Midbrain (tissue), 1 donor: ENCODE measurements around the gene NF2.
"Not testable (repeated sequence)": the region's sequence is repeated elsewhere in the genome, so short reads cannot be mapped to it uniquely, and the experiment has no call there.

Experiments used
- DNase-seq: peaks from one replicate; lab custom pipeline; 2025; lab: John Stamatoyannopoulos, UW

NF2 gene

GRCh38 chr22:29596408-29596807 lies 7.0 kb upstream of the NF2 start:
- no peak for DNase-seq

DNA sequence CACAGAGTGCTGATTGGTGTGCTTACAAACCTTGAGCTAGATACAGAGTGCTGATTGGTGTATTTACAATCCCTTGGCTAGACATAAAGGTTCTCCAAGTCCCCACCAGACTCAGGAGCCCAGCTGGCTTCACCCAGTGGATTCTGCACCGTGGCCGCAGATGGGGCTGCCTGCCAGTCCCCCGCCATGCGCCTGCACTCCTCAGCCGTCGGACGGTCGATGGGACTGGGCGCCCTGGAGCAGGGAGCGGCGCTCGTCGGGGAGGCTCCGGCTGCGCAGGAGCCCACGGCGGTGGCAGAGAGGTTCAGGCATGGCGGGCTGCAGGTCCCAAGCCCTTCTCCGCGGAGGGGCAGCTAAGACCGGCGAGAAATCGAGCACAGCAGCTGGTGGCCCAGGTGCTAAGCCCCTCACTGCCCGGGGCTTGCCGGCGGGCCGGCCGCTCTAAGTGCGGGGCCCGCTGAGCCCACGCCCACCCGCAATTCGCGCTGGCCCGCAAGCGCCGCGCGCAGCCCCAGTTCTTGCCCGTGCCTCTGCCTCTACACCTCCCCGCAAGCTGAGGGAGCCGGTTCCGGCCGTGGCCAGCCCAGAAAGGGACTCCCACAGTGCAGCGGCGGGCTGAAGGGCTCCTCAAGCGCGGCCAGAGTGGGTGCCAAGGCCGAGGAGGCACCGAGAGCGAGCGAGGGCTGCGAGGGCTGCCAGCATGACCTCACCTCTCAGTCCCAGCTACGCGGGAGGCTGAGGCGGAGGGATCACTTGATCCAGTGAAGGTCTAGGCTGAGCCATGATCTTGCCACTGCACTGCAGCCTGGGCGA lies 5.4 kb upstream of the NF2 start:
- not testable (repeated sequence) for DNase-seq

DNA sequence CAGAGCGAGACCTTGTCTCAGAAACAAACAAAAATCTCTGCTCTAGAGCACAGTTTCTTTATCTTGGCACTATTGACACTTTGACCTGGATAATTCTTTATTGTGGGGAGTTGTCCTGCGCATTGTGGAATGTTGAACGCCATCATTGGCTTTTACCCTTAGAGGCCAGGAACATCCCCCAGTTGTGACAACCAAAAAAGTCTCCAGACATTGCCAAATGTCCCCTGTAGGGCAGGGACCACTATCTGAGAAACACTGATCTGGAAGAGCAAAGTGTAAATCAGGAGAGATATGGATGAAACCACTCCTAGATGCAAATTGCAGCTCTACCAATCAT lies 4.8 kb upstream of the NF2 start:
- DNase-seq: no peak

DNA sequence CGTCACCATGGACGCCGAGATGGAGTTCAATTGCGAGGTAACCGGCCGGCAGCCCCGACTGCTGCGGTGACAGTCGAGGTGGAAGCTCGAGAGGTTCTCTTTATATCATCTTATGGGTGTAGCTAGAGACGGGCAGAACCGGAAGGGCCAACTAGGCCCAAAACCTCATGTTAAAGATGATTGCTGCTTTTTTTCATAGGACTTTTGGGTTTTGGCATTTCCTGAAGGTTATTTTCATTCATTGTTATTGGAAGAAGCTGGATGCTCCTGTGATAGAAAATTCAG lies 585 bp downstream of the NF2 start:
- peak; percentile 22 for DNase-seq

DNA sequence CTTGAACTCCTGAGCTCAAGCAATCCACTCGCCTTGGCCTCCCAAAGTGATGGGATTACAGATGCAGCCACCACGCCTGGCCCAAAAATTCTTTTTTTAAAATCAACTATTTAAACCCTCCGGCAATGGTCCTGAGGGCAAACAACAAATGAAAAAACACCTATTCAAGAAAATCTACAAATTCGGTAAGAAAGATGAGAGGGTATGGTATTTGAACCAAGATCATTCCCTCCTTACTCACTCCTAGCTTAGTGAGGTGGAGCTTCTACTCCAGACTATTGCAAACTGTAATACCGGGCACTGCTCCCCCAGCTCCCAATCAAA lies 2.1 kb downstream of the NF2 start:
- DNase-seq: no peak

GRCh38 chr22:29606320-29606719 lies 2.9 kb downstream of the NF2 start:
- no peak for DNase-seq

DNA sequence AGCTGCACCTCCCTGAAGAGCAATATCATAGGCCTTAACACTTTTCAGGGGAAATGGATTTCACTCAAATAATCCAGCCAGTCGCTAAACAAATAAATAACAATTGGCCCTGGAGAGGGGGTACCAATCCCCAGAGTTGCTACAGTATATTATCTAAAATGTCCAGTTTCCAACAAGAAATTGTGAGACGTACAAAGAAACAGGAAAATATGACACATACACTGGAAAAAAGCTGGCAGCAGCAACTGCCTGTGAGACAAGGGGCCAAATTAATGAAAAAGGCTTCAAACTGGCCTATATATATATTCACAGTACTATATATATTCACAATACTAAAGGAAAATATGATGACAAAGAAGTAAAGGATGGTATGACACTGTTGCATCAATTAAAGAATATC lies 4.0 kb downstream of the NF2 start:
- DNase-seq: no peak

DNA sequence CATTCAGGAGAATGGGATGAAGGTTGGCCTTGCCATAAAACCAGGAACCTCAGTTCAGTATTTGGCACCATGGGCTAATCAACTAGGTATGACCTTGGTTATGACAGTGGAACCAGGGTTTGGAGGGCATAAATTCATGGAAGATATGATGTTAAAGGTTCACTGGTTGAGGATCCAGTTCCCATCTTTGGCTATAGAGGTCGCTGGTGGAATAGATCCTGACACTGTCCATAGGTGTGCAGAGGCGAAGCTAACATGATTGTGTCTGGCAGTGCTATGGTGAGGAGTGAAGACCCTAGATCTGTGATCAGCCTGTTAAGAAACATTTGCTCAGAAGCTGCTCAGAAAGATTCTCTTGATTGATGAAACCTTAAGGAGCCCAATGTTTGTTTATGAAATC lies 5.7 kb downstream of the NF2 start:
- DNase-seq: no peak

- DNase-seq: no peak
Observed at GRCh38 chr22:29610780-29611179, 7.3 kb downstream of the NF2 start.

- no peak for DNase-seq
Observed at GRCh38 chr22:29615705-29616327, 12.4 kb downstream of the NF2 start.

DNA sequence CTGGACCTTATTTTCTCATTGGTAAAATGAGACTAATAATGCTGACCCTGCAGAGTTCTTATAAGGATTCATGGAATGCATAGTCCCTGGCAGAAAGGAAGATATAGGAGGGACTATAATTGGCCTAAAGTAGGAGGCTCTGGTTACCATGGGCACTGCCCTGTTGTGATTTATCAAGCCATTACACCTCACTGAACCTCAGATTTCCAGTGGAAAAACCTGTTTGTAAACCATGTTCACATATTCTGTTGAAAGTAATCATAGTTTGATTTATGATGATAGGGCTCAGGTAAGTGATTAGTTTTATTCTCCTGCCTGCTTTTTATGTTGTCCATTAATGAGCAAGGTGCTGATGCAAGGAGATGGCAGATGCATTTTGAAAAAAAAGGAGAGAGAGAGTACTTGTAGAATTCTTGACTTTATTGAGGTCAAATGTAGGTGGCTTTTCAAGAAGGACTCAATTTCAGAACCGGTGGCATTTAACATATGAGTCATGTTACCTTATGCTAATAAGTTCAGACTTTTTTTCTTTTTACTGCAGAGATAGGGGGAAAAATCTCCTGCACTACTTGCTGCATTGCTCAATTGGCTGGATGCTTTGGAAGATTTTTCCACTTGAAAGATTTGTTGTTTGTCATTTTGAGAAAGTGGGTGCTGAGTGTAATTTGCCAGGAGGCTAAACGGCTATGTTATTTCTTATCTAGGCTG lies 14.6 kb downstream of the NF2 start:
- DNase-seq: no peak

DNA sequence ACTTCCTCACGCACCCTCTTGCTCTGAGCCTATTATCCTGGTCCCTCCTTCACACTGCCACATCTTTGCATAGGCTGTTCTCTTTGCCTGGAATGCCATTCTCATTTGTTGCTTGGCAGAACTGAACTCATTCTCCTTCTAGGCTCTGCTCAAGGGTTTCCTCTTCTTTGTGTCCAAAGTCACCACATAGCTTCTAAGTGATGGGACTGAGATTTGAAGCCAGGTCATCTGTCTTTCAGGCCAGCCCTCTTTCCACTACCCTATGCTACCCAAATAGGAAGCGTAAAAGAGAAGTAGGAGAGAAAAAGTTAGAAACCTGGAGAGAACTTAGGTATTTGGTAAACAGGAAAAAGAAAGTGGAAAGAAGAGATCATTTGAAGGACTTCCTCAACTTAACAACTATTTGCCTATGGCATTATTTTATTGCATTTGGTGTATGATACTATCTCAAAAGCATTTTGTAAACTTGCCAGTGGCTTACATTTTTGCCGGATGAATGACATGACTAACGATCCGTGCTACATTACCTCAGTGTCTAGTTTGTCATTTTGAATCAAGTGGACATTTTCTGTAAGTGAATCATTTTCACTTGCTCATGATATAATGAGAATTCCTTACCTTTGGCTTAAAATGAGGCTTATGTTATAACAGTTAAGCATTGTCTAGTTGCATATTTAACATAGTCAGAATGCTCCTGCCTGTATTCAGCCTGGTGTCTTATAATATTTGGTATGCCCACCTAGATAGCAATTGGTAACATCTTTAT lies 18.5 kb downstream of the NF2 start:
- DNase-seq: no peak

DNA sequence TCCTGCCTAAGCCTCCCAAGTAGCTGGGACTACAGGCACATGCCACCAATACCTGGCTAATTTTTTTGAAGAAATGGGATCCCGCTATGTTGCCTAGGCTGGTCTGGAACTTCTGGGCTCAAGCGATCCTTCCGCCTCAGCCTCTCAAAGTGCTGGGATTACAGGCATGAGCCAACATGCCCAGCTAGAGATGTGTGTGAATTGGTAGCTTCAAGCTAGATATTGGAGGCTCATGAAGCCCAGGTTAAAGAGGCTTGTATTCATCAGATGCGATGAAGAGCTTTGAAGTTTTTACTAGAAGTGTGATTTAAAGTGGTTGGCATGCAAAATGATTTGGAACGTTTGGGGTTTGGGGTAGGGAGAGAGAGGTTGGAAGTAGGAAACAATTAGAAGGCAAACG lies 19.6 kb downstream of the NF2 start:
- DNase-seq: no peak

GRCh38 chr22:29623553-29624169 lies 20.2 kb downstream of the NF2 start:
- DNase-seq: no peak

GRCh38 chr22:29625090-29625825 lies 21.8 kb downstream of the NF2 start:
- peak; percentile 76 for DNase-seq

- DNase-seq: no peak
Observed at GRCh38 chr22:29626497-29627195, 23.2 kb downstream of the NF2 start.

- no peak for DNase-seq
Observed at GRCh38 chr22:29627196-29627535, 23.7 kb downstream of the NF2 start.

GRCh38 chr22:29628996-29629902 lies 25.8 kb downstream of the NF2 start:
- no peak for DNase-seq

GRCh38 chr22:29629903-29630516 lies 26.6 kb downstream of the NF2 start:
- no peak for DNase-seq

DNA sequence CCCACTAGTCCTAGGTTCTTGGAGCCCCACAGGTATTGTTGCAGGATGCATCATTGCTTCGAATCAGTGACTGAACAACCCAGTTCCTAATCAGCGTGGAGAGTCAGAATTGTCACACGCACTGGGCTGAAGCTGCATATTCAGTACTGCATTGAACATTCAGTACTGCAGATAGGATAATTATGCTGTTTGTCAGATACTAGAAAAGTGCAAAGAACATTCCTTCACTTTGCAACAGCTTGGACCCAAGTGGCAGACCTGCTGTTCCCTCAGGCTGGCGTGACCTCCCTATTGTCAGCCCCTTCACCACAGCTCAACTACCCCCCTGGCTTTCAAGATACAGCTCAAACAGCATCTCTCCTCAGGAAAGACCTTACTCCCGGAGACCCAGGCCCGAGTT lies 27.6 kb downstream of the NF2 start:
- no peak for DNase-seq
